ENCODE results near the gene PRKAG3.

The PRKAG3 gene

DNA sequence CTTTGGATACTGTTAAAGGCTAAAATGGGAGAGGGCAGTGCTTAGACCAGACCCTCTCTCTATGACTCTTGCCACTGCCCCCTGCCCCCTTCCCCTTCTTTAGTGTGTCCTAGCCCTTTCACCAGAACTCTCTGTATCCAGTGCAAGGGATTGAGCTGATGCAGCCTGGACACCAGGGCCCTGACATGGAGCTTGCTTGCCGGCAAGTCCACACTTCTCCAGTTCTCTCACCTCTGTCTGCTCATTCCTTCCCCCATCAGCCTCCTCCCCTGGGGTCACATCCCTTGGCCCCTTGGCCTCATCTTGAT is 26.5 kb upstream of the PRKAG3 start:
- TF ChIP-seq, protein P1, sequence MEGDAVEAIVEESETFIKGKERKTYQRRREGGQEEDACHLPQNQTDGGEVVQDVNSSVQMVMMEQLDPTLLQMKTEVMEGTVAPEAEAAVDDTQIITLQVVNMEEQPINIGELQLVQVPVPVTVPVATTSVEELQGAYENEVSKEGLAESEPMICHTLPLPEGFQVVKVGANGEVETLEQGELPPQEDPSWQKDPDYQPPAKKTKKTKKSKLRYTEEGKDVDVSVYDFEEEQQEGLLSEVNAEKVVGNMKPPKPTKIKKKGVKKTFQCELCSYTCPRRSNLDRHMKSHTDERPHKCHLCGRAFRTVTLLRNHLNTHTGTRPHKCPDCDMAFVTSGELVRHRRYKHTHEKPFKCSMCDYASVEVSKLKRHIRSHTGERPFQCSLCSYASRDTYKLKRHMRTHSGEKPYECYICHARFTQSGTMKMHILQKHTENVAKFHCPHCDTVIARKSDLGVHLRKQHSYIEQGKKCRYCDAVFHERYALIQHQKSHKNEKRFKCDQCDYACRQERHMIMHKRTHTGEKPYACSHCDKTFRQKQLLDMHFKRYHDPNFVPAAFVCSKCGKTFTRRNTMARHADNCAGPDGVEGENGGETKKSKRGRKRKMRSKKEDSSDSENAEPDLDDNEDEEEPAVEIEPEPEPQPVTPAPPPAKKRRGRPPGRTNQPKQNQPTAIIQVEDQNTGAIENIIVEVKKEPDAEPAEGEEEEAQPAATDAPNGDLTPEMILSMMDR (IDR thresholded peaks at IDR 0.05; ENCODE audit: insufficient read depth, missing control alignments) = no peak
- FAIRE-seq (no peak), DNase-seq (ENCODE audit: insufficient read length, low spot score) (no peak)

DNA sequence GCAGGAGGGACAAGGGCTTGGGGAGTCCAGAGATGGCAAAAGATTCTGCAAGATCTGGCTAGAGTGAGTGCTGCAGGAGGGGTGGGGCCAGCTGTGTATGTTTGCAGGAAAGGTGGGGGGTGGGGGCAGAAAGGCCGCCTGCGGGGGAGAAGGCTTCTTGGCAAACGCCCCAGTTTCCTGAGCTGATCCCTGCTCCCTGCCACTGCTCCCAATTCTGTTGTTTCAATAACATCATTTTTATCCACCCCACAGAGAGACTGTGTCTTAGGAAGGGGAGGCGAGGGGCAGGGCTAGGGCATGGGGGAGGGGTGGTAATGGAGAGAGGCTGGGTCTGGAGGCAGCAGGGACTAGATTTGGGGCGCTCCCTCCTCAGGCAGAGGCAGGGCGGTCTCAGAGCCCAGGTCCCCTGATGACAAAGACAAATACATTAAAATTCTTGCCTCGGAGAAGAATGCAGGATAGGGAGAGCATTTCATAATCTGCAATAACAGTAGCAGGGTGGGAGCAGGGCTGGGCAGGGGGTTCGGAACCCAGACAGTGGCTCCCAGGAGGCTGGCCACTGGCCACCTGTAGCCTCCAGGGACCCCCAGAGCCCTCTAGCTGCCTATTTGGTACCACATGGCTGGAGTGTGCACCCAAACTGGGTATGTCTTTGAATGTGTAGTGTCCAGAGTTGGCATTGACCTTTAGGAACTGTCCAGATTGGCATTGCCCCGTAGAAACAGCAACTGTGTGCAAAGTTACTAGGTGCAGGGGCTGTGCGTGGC is 26.0 kb upstream of the PRKAG3 start:
- FAIRE-seq (no peak), DNase-seq (ENCODE audit: insufficient read length, low spot score) (no peak)
- TF ChIP-seq, protein P1 (IDR thresholded peaks at IDR 0.05; ENCODE audit: insufficient read depth, missing control alignments) = no peak

DNA sequence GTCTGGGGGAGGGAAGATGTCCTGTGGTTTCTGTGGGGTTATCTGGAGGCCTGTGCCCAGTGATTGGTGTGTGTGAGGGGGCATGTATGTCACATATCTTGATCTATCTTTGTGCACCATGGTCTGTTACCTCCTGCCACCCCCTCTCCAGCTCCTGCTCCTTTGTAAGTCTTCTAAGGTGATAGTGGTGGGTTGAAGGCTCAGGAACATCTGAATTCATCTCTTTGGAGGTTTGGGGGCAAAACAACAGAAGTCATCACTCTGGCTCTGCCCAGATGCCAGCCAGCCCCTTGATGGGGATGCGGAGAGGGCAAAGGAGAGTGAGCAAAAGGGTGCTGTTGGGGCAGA is 25.3 kb upstream of the PRKAG3 start:
- TF ChIP-seq, protein P1 (IDR thresholded peaks at IDR 0.05; ENCODE audit: insufficient read depth, missing control alignments) = no peak
- FAIRE-seq (no peak), DNase-seq (ENCODE audit: insufficient read length, low spot score) (no peak)

DNA sequence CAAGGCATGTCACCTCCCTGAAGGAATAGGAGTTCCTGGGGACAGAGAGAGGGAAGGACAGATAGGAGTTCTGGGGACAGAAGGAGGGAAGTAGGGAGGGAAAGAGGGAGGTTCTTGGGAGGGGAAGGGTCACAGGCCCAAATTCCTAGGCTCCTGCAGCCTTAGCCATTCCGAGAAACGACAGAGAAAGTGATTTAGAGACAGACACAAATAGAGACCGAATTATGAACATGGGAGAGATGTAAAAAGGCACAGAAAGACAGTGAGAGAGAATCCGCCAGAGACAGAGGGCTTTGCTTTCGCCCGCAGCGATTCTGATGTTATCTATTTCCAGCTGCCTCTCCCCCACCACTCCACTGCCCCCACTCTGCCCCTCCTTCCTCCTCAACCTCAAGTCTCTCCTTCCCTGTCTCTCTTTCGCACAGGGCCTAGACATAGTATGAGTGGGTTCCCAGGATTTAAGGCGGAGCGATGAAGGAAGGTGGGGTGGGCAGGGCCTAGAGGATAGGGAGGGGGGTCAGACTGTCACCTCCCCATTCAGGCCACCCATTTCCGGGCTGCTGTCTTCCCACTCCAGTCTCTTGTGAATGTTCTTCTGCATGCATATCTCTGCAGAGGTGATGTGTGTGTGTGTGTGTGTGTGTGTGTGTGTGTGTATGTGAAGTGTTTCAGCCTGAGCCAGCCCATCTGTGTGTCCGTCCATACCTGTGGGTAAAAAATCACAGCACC is 24.7 kb upstream of the PRKAG3 start:
- FAIRE-seq (no peak), DNase-seq (ENCODE audit: insufficient read length, low spot score) (no peak)
- TF ChIP-seq, protein P1 (IDR thresholded peaks at IDR 0.05; ENCODE audit: insufficient read depth, missing control alignments) = no peak

DNA sequence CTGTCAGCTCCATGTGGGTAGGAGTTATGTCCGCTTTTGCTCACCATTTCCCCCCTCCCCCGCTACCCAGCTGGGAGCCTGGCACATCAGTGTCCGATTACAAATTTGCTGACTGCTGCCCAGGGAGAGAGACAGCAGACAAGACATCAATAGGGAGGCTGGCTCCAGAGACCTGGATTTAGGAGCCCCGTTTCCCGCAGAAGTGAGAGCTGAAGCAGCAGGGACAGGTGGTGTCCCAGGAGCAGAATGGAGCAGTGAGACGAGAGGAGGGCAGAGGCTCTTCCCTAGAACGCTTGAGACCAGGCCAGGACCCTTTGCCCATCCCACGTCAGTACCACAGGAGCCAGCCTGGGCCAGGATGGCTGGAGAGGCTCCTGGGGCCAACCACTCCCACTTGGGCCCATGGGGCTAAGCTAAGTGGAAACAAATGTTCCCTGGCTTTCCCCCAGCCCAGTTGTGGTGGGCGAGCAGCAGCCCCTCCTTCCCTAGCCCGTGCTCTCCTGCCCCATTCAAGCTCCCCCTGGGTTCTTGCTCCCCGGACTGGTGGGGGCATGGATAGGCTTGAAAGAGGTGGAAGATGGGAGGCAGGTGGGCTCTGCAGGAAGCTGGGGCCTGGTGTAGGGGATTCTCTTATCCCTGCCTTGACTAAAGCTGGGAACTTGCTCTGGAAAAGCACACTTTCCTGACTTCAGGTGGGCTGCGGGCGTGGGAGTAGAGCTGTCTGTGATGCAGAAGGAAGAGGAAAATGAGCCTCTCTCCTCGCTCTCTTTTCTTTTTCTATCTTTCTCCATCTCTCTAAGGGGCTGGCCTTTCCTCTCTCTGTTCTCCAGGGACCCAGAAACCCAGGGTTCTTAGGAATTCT is 23.9 kb upstream of the PRKAG3 start:
- no peak for DNase-seq (ENCODE audit: insufficient read length, low spot score)
- TF ChIP-seq, protein P1 (IDR thresholded peaks at IDR 0.05; ENCODE audit: insufficient read depth, missing control alignments) = no peak
- FAIRE-seq = no peak

DNA sequence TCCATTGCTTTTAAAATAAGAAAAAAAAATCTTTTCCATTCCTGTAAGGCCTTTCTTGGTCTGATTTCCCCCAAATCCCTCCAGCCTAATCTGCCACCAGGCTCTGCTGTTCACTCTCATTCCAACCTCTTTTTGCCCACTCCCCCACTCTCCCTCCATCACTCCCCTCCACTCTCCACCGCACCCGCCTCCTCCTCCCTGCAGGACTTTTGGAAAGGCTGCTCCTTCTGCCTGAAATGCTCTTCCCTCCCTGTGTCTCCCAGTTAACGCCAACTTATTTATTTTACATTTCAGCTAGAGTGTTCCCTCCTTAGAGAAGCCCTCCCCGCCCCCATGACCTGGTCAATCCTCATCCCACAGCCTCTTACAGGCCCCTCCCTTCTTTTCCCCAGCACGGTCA is 23.3 kb upstream of the PRKAG3 start:
- FAIRE-seq = no peak

More for the DNA sequence above, 23.3 kb upstream of the PRKAG3 start:
- no peak for DNase-seq (ENCODE audit: insufficient read length, low spot score)
- TF ChIP-seq, protein P1 (IDR thresholded peaks at IDR 0.05; ENCODE audit: insufficient read depth, missing control alignments) = no peak

Measured in D721Med (cell line).